GM12864 (cell line): ENCODE measurements around the gene TACR2.

Experiments
- DNase-seq: peaks from one replicate; pipeline ENCODE4 v3.0.0-alpha.2; 2011; ENCODE audit warnings: low read depth
- H3K4me3 ChIP-seq: 2 replicates; pipeline ENCODE4 v1.5.1; 2011; ENCODE audit warnings: mild to moderate bottlenecking, low read depth, low read length, control low read depth
- CTCF ChIP-seq: IDR thresholded peaks from 2 replicates; pipeline ENCODE4 v1.5.1; 2011; ENCODE audit warnings: low read depth, mild to moderate bottlenecking, moderate library complexity, low read length, control low read depth, inconsistent platforms; ENCODE audit errors: missing control alignments

TACR2 gene

GRCh38 chr10:69375307-69376151 is 41.2 kb downstream of the TACR2 start:
- no peak for DNase-seq
- no peak for TF ChIP-seq CTCF
- no peak overlapping the region for H3K4me3 ChIP-seq

- no peak overlapping the region for H3K4me3 ChIP-seq
These were observed 41.8 kb downstream of the TACR2 start for GRCh38 chr10:69374931-69375306.

GRCh38 chr10:69374242-69374641 is 42.5 kb downstream of the TACR2 start:
- DNase-seq: no peak
- TF ChIP-seq CTCF: no peak
- H3K4me3 ChIP-seq: no peak overlapping the region

More at GRCh38 chr10:69374931-69375306, 41.8 kb downstream of the TACR2 start:
- DNase-seq: no peak
- TF ChIP-seq CTCF: no peak

- no peak overlapping the region for H3K4me3 ChIP-seq
- DNase-seq: no peak
- no peak for TF ChIP-seq CTCF
These were observed 44.4 kb downstream of the TACR2 start for GRCh38 chr10:69372126-69372980.

GRCh38 chr10:69367469-69367868 is 49.2 kb downstream of the TACR2 start:
- TF ChIP-seq CTCF: no peak
- no peak for DNase-seq
- no peak overlapping the region for H3K4me3 ChIP-seq

GRCh38 chr10:69366738-69367137 is 50.0 kb downstream of the TACR2 start:
- TF ChIP-seq CTCF: no peak
- no peak overlapping the region for H3K4me3 ChIP-seq
- no peak for DNase-seq
